A673 (cell line): ENCODE results near the gene NHS. TPM values are rescaled to one million over a fixed set of nuclear protein-coding genes. Genes with fewer than 3 reads are reported as not detected.

Experiments
- BruUV-seq: library from RNA; stranded (reverse); fragments of 400-500 nt; replicated peaks from 2 replicates; lab custom pipeline; 2021; lab: Mats Ljungman, UMichigan
- CTCF ChIA-PET: fragments of 300-600 bp; sonication (Branson Sonifier 250); formaldehyde crosslinking; loops from one replicate; lab custom pipeline; 2022; ENCODE audit warnings: antibody characterized with exemption; lab: Charles Lee
- POLR2A ChIA-PET: fragments of 300-600 bp; sonication (Branson Sonifier 250); formaldehyde crosslinking; loops from one replicate; lab custom pipeline; 2022; ENCODE audit warnings: antibody characterized with exemption; ENCODE audit not compliant: low non-redundant PET; lab: Charles Lee
- DNase-seq: peaks from one replicate; pipeline ENCODE4 v3.0.0-alpha.2; 2015; ENCODE audit warnings: low spot score
- H3K27ac ChIP-seq: fragments of 200-600 bp; sonication (generic); 2 replicates; pipeline ENCODE4 v1.5.1; 2016; ENCODE audit warnings: mixed run types, low read depth, mild to moderate bottlenecking, mixed read lengths, antibody characterized with exemption, low read length; ENCODE audit not compliant: poor library complexity, severe bottlenecking
- H3K27me3 ChIP-seq: fragments of 200-600 bp; sonication (generic); replicated peaks from 2 replicates; pipeline ENCODE4 v1.6.1; 2017; ENCODE audit warnings: mixed run types, low read depth, mild to moderate bottlenecking, mixed read lengths, antibody characterized with exemption, low read length; ENCODE audit not compliant: insufficient read depth, poor library complexity
- H3K36me3 ChIP-seq: fragments of 200-600 bp; sonication (generic); 2 replicates; pipeline ENCODE4 v1.6.1; 2016; ENCODE audit warnings: mixed run types, mild to moderate bottlenecking, mixed read lengths, antibody characterized with exemption, low read length; ENCODE audit not compliant: insufficient read depth, poor library complexity, severe bottlenecking
- H3K4me1 ChIP-seq: fragments of 200-600 bp; sonication (generic); 2 replicates; pipeline ENCODE4 v1.6.1; 2017; ENCODE audit warnings: mixed run types, mild to moderate bottlenecking, mixed read lengths, antibody characterized with exemption, low read length; ENCODE audit not compliant: insufficient read depth, poor library complexity, severe bottlenecking
- H3K4me3 ChIP-seq: fragments of 200-600 bp; sonication (generic); 2 replicates; pipeline ENCODE4 v1.5.1; 2016; ENCODE audit warnings: low read depth, mixed run types, mild to moderate bottlenecking, mixed read lengths, low read length; ENCODE audit not compliant: poor library complexity, severe bottlenecking
- H3K9me3 ChIP-seq: fragments of 200-600 bp; sonication (generic); 2 replicates; pipeline ENCODE4 v1.6.1; 2016; ENCODE audit warnings: mixed run types, low read depth, mild to moderate bottlenecking, mixed read lengths, antibody characterized with exemption, low read length; ENCODE audit not compliant: poor library complexity, severe bottlenecking
- EZH2 ChIP-seq: fragments of 200-600 bp; sonication (generic); IDR thresholded peaks from 2 replicates; pipeline ENCODE4 v1.6.1; 2017; ENCODE audit warnings: borderline replicate concordance, low read depth, mild to moderate bottlenecking, mixed read lengths, antibody characterized with exemption, low read length; ENCODE audit not compliant: poor library complexity, severe bottlenecking
- intact Hi-C: fragments of 100-400 bp; cut with micrococcal nuclease; formaldehyde crosslinking; loops from one replicate; pipeline ENCODE4 v1.10.0; 2022; ENCODE audit not compliant: unreplicated experiment
- total RNA-seq: library from RNA; stranded (reverse); gene quantifications from 2 replicates; pipeline ENCODE4 v1.2.3, GENCODE V29; 2021
- TF ChIP-seq, protein P1 (sequence below): fragments of 300-800, 200-600 bp; sonication (generic); conservative IDR thresholded peaks from 2 replicates; pipeline ENCODE4 v1.5.1; 2017; ENCODE audit warnings: low read depth, mild to moderate bottlenecking, antibody characterized with exemption, low read length, moderate library complexity, mixed read lengths

NHS gene
- total RNA-seq, 1 experiment from 2014 or later, result 0.37 TPM

- peak overlapping the region; percentile 18 for H3K27ac ChIP-seq
- no peaks in the 10 kb centered on the region for H3K36me3 ChIP-seq
- H3K4me1 ChIP-seq, result peaks cover 19% of the 10 kb centered on the region
- POLR2A ChIA-PET, result no interaction called here
- TF ChIP-seq EZH2, result no peak
- TF ChIP-seq, protein P1, sequence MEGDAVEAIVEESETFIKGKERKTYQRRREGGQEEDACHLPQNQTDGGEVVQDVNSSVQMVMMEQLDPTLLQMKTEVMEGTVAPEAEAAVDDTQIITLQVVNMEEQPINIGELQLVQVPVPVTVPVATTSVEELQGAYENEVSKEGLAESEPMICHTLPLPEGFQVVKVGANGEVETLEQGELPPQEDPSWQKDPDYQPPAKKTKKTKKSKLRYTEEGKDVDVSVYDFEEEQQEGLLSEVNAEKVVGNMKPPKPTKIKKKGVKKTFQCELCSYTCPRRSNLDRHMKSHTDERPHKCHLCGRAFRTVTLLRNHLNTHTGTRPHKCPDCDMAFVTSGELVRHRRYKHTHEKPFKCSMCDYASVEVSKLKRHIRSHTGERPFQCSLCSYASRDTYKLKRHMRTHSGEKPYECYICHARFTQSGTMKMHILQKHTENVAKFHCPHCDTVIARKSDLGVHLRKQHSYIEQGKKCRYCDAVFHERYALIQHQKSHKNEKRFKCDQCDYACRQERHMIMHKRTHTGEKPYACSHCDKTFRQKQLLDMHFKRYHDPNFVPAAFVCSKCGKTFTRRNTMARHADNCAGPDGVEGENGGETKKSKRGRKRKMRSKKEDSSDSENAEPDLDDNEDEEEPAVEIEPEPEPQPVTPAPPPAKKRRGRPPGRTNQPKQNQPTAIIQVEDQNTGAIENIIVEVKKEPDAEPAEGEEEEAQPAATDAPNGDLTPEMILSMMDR, result no peak
- no TSS peak for BruUV-seq
- no peaks in the 10 kb centered on the region for H3K9me3 ChIP-seq
- CTCF ChIA-PET, result no interaction called here
- H3K27me3 ChIP-seq, result peaks cover 17% of the 10 kb centered on the region
- DNase-seq, result no peak
- no peak overlapping the region for H3K4me3 ChIP-seq
- intact Hi-C loops, result no loop called here
These were observed 206.6 kb downstream of the NHS start for GRCh38 chrX:17581641-17582040.

- CTCF ChIA-PET, result no interaction called here
- DNase-seq, result no peak
- no TSS peak for BruUV-seq
These were observed 209.3 kb downstream of the NHS start for GRCh38 chrX:17584248-17584681.

GRCh38 chrX:17585006-17585405 is 210.0 kb downstream of the NHS start:
- H3K4me1 ChIP-seq, result peaks cover 19% of the 10 kb centered on the region
- no peaks in the 10 kb centered on the region for H3K27me3 ChIP-seq
- CTCF ChIA-PET, result no interaction called here
- no TSS peak for BruUV-seq
- no peaks in the 10 kb centered on the region for H3K36me3 ChIP-seq
- TF ChIP-seq, protein P1, result no peak
- TF ChIP-seq EZH2, result no peak
- no peak overlapping the region for H3K4me3 ChIP-seq
- no peaks in the 10 kb centered on the region for H3K9me3 ChIP-seq
- no peak overlapping the region for H3K27ac ChIP-seq
- POLR2A ChIA-PET, result no interaction called here
- intact Hi-C loops, result no loop called here
- DNase-seq, result no peak

More at GRCh38 chrX:17584248-17584681, 209.3 kb downstream of the NHS start:
- POLR2A ChIA-PET, result no interaction called here
- H3K9me3 ChIP-seq, result no peaks in the 10 kb centered on the region
- intact Hi-C loops, result no loop called here
- H3K4me3 ChIP-seq, result no peak overlapping the region
- H3K27me3 ChIP-seq, result no peaks in the 10 kb centered on the region
- H3K36me3 ChIP-seq, result no peaks in the 10 kb centered on the region
- H3K27ac ChIP-seq, result no peak overlapping the region
- peaks cover 19% of the 10 kb centered on the region for H3K4me1 ChIP-seq
- TF ChIP-seq, protein P1, result no peak
- no peak for TF ChIP-seq EZH2
